ENCODE measurements around the gene CHN2.

CHN2 gene

GRCh38 chr7:29424984-29425309 lies 230.4 kb downstream of the CHN2 start:
- TF ChIP-seq HDGF (IDR thresholded peaks at IDR 0.05; ENCODE audit: borderline replicate concordance) (no peak), ARNT (IDR thresholded peaks at IDR 0.05) (no peak)
- no peak for DNase-seq (ENCODE audit: extremely low spot score)
- ChIA-PET CTCF (no interaction called here), POLR2A (no interaction called here)

GRCh38 chr7:29426587-29426986 lies 232.0 kb downstream of the CHN2 start:
- ChIA-PET POLR2A (no interaction called here), CTCF (no interaction called here)
- no peak for TF ChIP-seq ARNT (IDR thresholded peaks at IDR 0.05)
- no peak for DNase-seq (ENCODE audit: extremely low spot score)

- ChIA-PET CTCF (no interaction called here), POLR2A (no interaction called here)
Observed at GRCh38 chr7:29429401-29429800, 234.8 kb downstream of the CHN2 start.

GRCh38 chr7:29430279-29430949 lies 235.8 kb downstream of the CHN2 start:
- ChIA-PET CTCF (no interaction called here), POLR2A (no interaction called here)
- DNase-seq (ENCODE audit: extremely low spot score) = no peak
- TF ChIP-seq CTBP1 (IDR thresholded peaks at IDR 0.05; ENCODE audit: borderline replicate concordance) (no peak), LEF1 (IDR thresholded peaks at IDR 0.05; ENCODE audit: borderline replicate concordance) (no peak), TARDBP (IDR thresholded peaks at IDR 0.05) (no peak), BHLHE40 (IDR thresholded peaks at IDR 0.05; ENCODE audit: borderline replicate concordance) (no peak), FOXK2 (IDR thresholded peaks at IDR 0.05) (no peak), PKNOX1 (IDR thresholded peaks at IDR 0.05) (no peak), SP1 (IDR thresholded peaks at IDR 0.05) (no peak), FOXM1 (IDR thresholded peaks at IDR 0.05; ENCODE audit: borderline replicate concordance) (no peak), HDGF (IDR thresholded peaks at IDR 0.05; ENCODE audit: borderline replicate concordance) (no peak)

More at GRCh38 chr7:29429401-29429800, 234.8 kb downstream of the CHN2 start:
- TF ChIP-seq ZNF384 (IDR thresholded peaks at IDR 0.05) = no peak
- no peak for TF ChIP-seq PKNOX1 (IDR thresholded peaks at IDR 0.05)
- no peak for TF ChIP-seq HDGF (IDR thresholded peaks at IDR 0.05; ENCODE audit: borderline replicate concordance)
- TF ChIP-seq ARNT (IDR thresholded peaks at IDR 0.05) = no peak
- TF ChIP-seq FOXM1 (IDR thresholded peaks at IDR 0.05; ENCODE audit: borderline replicate concordance) = no peak
- TF ChIP-seq ELF4 (IDR thresholded peaks at IDR 0.05) = no peak
- DNase-seq (ENCODE audit: extremely low spot score) = no peak

- ChIA-PET CTCF (interaction anchor here (0.6 kb wide), 1 partner anchor 242 kb away, joined by 3 read pairs; no protein-coding TSS in a partner anchor), POLR2A (no interaction called here)
- TF ChIP-seq CTBP1 (IDR thresholded peaks at IDR 0.05; ENCODE audit: borderline replicate concordance) = no peak
- TF ChIP-seq ELF4 (IDR thresholded peaks at IDR 0.05) = no peak
- TF ChIP-seq NFRKB (IDR thresholded peaks at IDR 0.05) = no peak
- TF ChIP-seq PKNOX1 (IDR thresholded peaks at IDR 0.05) = no peak
- no peak for TF ChIP-seq LEF1 (IDR thresholded peaks at IDR 0.05; ENCODE audit: borderline replicate concordance)
- TF ChIP-seq HDGF (IDR thresholded peaks at IDR 0.05; ENCODE audit: borderline replicate concordance) = no peak
- TF ChIP-seq FOXA1 (IDR thresholded peaks at IDR 0.05) = no peak
- no peak for TF ChIP-seq TARDBP (IDR thresholded peaks at IDR 0.05)
- no peak for TF ChIP-seq ZNF384 (IDR thresholded peaks at IDR 0.05)
- no peak for TF ChIP-seq L3MBTL2 (conservative IDR thresholded peaks at IDR 0.05)
- TF ChIP-seq SUZ12 (IDR thresholded peaks at IDR 0.05) = no peak
- no peak for TF ChIP-seq FOXK2 (IDR thresholded peaks at IDR 0.05)
- TF ChIP-seq SP1 (IDR thresholded peaks at IDR 0.05) = no peak
- no peak for DNase-seq (ENCODE audit: extremely low spot score)
Observed at GRCh38 chr7:29431686-29432085, 237.1 kb downstream of the CHN2 start.

GRCh38 chr7:29432721-29433120 lies 238.1 kb downstream of the CHN2 start:
- POLR2A ChIA-PET = no interaction called here
- DNase-seq (ENCODE audit: extremely low spot score) = no peak
- CTCF ChIA-PET = no interaction called here
- TF ChIP-seq SP1 (IDR thresholded peaks at IDR 0.05) (no peak), BHLHE40 (IDR thresholded peaks at IDR 0.05; ENCODE audit: borderline replicate concordance) (no peak), ARNT (IDR thresholded peaks at IDR 0.05) (no peak), ELF4 (IDR thresholded peaks at IDR 0.05) (no peak), L3MBTL2 (conservative IDR thresholded peaks at IDR 0.05) (no peak), HDGF (IDR thresholded peaks at IDR 0.05; ENCODE audit: borderline replicate concordance) (no peak), PKNOX1 (IDR thresholded peaks at IDR 0.05) (no peak), ZNF384 (IDR thresholded peaks at IDR 0.05) (no peak), SUZ12 (IDR thresholded peaks at IDR 0.05) (no peak), FOXK2 (IDR thresholded peaks at IDR 0.05) (no peak), FOXM1 (IDR thresholded peaks at IDR 0.05; ENCODE audit: borderline replicate concordance) (no peak), TARDBP (IDR thresholded peaks at IDR 0.05) (no peak)

- DNase-seq (ENCODE audit: extremely low spot score) = no peak
- ChIA-PET CTCF (no interaction called here), POLR2A (no interaction called here)
- TF ChIP-seq TARDBP (IDR thresholded peaks at IDR 0.05) (no peak), FOXK2 (IDR thresholded peaks at IDR 0.05) (no peak), ZNF384 (IDR thresholded peaks at IDR 0.05) (no peak), LEF1 (IDR thresholded peaks at IDR 0.05; ENCODE audit: borderline replicate concordance) (no peak), NFRKB (IDR thresholded peaks at IDR 0.05) (no peak)
Observed at GRCh38 chr7:29434380-29434768, 239.8 kb downstream of the CHN2 start.
